GM18951 (cell line): ENCODE results near the gene BMAL2.

Experiments
- POLR2A ChIP-seq: IDR thresholded peaks from 4 replicates; pipeline ENCODE4 v1.6.1; 2011; ENCODE audit warnings: mild to moderate bottlenecking; ENCODE audit not compliant: insufficient read length, insufficient read depth; ENCODE audit errors: extremely low read depth
- in situ Hi-C: fragments of 300-500 bp; cut with MboI; formaldehyde crosslinking; loops from one replicate; pipeline ENCODE4 v1.12.0; 2022; ENCODE audit warnings: low sequenced_read_pairs, mixed read lengths, inconsistent platforms; ENCODE audit not compliant: unreplicated experiment

Gene BMAL2

DNA sequence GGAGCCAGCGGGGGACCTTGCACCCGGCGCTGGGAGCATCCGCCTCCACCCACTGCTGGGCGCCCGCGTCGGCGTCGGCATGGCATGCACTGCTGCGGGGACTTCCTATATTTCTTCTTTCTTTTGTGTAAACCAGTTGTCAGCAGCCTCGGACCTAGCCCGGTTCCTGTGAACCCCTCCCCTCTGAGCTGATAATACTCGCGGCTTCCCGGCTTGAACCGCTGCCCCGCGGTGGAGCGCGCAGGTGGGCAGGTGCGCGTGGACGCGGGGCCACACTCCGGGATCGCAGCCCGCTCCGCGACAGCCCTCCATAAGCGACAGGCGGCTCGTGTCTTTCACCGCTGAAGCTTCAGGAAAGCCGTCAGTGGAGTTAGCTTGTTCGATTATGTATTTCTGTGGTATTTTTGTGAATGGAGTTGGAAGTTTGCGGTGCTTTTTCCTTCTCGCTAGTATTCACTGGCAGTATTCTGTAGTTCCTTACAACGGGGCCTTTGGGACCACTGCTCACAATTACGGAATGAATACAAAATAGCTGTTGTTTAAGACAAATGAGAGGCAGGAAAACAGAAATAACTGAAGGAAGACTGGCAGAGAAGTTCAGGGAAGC, 870 bp downstream of the BMAL2 start:
- no peak for TF ChIP-seq POLR2A
- in situ Hi-C loops, result no loop called here

DNA sequence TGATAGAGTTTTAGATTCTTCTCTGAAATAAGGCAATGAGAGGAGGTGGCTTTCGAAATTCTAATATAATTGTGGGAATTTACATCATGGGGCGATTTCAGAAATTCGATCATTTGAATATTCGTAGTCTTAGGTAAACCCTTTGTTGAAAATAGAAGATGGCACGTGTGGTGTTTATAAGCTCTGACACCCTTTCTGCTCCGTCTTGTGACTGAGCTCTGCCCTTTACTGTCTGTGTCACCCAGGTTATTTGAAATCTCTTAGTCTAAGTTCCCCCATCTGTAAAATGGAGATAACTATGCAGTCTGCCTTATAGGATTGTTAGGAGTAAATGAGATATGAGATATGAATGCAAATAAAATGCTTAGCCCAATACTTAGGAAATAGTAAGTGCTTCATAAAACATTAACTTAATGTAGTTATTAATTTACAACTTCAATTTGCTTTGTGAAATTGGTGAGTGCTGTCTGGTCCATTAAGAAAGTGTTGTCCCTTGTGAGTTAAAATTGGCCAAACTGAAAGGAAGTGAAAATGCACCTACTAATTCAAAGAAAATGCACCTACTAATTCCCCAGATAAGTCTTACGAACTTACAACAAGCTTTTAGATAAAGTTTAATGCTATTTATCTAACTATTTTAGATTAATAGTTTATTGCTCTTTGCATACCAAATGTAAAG, 1.5 kb downstream of the BMAL2 start:
- in situ Hi-C loops, result no loop called here

DNA sequence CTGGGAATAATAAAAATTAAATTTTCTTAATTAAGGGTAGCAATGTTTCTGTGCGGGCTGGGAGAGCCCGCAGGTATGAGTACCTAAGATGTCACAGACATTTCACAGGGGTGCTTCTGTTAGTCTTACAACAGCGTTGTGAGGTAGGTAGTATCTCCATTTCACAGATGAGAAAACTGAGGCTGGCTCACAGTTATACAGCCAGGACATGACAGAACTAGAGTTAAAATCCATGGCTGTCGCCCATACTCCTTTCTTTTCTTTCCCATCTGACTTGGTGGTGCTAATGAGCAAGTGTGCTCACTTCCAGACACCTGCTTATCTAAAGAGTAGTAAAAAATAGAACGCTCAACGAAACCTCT, 2.1 kb downstream of the BMAL2 start:
- TF ChIP-seq POLR2A, result no peak
- in situ Hi-C loops, result no loop called here

More for the DNA sequence above, 1.5 kb downstream of the BMAL2 start:
- TF ChIP-seq POLR2A, result peak; percentile 41

DNA sequence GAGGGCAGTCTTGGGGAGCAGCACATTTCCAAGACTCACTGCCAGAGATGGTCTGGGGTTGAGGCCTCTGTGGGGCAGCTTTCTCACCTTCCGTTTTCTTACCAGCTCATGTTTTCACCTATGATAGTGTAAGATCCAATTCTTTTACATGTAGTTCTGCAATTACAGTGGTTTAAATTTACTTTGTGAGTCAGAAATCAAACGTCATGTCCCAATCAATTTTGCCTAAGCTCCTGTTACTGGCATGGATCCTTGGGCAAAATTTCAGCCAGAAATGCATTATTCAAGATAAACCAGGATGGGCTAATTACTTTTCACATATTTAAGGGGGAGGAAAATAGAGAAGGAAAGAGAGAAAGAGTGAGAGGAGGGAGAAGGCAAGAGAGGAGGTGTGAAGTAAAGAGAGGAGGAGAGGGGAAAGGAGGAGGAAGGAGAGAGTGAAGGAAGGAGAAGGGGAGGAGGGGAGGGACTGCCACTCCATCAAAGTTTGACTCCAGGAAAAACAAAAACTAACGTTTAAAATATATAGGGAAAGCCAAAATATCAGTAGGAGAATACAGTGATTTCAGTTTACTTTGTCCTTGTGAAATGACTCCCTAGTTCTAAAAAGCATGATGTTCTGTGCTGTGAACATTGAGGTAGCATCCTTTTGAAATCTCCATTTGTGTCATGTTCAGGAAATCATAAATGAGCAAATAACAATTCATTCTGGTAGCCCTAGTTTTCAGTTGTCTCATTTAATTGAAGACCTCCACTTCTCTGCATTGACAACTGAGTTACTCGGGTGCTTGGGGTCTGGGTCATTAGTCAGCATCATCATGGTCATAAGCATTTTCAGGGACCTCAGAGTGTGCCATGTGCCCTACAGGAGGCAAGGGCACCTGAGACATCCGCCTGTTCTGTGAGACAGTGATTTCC, 3.0 kb downstream of the BMAL2 start:
- TF ChIP-seq POLR2A, result no peak
- in situ Hi-C loops, result no loop called here

DNA sequence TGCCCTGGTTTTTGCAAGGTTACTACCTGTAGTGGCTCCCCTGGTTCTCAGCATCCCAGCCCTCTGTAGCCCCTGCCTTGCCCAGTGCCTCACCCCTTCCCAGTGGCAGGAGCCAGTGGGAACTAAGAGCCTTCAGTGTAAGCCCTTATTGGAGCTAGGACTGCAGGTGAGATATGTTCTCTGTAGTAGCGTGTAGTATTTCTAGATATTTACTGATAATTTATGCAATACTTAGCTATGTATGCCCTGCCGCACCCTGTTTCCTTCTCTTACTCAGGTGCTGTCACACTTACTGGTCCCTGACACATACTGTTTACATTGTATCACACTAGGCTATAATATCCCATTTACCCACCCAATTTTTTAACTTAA, 3.6 kb downstream of the BMAL2 start:
- TF ChIP-seq POLR2A, result no peak
- in situ Hi-C loops, result no loop called here

DNA sequence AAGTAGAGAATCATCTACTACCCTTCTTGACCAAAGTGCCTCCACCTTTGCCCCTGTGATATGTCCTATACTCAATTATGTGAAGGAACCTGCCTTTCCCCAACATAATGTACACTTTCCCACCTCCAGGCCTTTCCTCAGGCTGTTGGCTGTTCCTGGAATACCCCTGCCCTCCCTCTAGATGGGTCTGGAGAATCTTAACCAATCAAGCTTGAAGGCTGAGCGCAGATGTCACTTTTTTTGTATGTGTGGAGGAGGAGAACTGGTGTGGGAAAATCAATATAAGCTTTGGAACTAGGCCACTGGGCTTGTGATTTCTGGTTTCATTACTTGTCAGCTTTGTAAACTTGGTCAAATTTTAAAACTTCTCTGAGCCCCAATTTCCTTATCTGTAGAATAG, 4.7 kb downstream of the BMAL2 start:
- in situ Hi-C loops, result no loop called here
- no peak for TF ChIP-seq POLR2A

DNA sequence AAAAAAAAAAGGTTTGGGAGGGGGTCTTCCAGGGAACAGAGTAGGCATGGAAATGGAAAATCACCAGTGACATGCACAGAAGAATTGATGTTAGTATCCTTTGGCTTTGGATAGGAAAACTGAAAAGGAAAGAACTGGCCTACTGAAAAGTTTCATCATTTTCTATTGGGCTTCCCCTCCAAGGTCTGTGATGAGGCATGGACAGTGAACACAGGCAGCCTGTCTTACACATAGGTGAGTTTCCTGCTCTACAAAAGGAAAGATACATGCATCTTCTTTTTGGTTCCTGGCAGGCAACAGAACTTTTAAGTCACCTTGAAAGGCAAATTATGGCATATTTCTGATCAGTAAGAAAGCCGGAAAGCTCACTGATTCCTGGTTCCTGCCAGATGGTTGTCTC, 5.8 kb downstream of the BMAL2 start:
- in situ Hi-C loops, result no loop called here
- no peak for TF ChIP-seq POLR2A

DNA sequence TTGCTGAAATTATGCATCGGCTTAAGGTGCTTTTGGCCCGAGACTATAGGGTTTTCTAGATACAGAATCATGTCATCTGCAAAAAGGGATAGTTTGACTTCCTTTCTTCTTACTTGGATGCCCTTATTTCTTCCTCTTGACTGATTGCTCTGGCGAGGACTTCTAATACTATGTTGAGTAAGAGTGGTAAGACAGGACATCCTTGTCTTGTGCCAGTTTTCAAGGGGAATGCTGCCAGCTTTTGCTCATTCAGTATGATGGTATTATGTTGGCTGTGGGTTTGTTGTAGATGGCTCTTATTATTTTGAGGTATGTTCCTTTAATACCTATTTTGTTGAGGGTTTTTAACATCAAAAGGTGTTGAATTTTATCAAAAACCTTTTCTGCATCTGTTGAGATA, 8.3 kb downstream of the BMAL2 start:
- TF ChIP-seq POLR2A, result no peak
- in situ Hi-C loops, result no loop called here

DNA sequence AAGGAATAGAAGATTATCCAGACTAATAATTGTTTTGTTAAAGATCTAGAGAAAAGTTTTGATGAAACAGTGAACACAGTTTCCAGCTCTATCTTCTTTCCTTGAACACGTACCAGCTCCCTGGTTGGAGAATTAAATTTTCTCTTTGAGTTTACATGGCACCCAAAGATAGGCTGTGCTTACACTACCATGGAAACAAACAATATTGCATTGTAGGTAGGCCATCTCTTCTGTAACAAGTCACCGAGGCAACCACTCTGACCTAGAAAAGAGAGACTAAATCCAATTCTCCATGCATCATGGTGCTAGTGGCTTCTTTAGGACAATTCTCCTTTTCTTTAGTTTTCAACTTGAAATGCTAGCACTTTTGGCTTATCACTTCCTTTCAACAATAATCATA, 9.9 kb downstream of the BMAL2 start:
- no peak for TF ChIP-seq POLR2A
- in situ Hi-C loops, result no loop called here

DNA sequence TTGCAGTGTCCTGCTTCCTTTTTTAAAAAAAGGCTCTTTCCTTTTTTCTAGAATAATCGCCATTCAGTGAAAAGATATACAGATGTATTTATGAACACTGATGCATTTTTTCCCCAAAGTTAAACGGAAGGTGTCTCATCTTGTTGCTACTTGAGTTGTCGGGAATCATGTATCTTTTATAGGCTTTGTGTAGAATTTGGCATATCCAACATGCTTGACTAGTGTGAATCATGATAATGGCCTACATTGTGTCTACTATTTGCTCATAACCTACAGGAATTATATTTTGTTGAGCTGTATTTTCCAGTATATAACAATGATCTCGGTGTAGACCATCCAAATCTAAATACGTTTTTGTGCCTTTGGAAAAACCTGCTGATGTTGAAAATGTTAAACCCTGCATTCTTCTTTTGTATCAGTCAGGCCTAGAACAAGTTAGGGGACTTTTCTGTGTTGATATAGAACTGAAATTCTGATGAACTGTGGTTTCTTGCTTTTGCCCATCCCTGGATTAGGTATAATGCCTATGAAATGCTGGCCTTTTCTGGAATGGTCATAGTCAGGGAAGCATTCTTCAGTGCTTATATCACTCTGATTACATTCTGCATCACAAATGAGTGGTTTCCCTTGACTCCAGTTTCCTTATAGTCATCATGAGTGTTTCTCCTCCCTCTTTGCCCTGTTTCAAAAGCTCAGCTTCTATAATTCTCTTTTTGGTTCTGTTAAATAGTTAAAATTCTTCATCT, 10.8 kb downstream of the BMAL2 start:
- in situ Hi-C loops, result no loop called here
- TF ChIP-seq POLR2A, result no peak

DNA sequence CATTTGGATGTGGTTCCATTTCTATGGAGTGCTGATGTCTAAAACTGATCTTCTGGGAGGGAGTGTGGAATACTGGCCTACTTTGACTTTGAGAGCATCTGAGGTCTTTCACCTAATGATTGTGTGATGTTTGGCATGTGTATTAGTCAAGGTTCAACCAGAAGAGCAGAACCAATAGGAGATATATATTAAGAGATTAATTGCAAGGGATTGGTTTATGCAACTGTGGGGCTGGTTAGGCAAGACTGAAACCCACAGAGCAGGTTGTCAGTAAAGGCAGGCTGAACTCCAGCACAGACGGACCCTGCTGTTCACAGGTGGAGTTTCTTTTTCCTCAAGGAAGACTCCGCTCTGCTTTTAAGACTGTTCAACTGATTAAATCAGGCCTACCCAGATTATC, 11.6 kb downstream of the BMAL2 start:
- in situ Hi-C loops, result no loop called here
- no peak for TF ChIP-seq POLR2A

DNA sequence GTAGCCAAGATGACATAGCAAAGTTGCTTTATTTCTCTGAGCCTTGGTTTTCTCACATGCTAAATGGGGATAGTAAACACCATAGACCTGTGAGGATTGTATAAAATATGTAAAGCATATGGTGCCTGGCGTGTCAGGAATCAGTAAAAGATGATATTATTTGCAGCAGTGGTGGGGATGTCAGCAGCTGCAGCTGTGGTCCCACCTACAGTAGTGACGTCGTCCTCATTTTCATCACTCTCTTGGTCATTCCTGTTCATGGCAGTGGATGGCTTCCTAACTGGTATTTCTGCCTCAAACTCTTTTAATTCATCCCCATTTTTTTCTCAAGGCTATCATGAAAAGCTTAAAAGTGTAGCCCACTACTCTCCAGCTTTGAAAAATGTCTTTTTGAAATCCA, 12.1 kb downstream of the BMAL2 start:
- in situ Hi-C loops, result no loop called here
- no peak for TF ChIP-seq POLR2A

DNA sequence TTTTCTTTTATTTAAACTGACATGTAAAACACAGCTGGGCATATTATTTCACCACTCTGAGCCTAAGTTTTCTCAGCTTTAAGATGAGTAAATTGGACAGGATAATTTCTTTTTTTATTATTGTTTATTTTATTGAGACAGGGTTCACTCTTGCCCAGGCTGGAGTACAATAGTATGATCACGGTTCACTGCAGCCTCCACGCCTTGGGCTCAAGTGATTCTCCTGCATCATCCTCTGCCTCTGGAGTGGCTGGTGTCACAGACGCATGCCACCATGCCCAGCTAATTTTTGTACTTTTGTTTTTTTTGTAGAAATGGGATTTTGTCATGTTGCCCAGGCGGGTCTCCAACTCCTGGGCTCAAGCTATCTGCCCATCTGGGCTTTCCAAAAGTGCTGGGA, 12.7 kb downstream of the BMAL2 start:
- TF ChIP-seq POLR2A, result no peak
- in situ Hi-C loops, result no loop called here
